ENCODE data around the gene ELK4.

Gene ELK4

DNA sequence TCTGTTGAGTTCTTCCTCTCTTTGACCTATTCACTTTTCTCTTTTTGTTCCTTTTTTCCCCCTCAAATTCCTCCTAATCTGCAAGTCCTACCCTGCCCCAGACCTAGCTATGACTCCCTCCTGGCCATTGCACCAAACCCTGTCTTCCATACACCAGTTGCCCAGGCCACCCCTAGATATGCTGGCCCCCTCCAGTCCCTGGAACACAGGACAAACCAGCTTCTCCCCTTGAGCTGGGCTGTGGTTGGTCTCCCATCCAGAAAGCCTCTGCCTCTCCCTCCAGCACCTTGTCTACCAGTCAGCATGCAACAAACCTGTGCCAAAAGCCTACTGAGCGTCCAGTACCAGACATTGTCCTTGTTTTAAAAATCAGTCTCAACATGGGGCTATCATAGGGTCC is 59.4 kb downstream of the ELK4 start:
- no peak for DNase-seq (ENCODE audit: low read depth in 1 of 2, low spot score in 1 of 2)
- Histone ChIP-seq H3K4me3 (replicated peaks; ENCODE audit: insufficient read depth, low read length) (no peak overlapping the region), H3K27me3 (ENCODE audit: insufficient read depth, poor library complexity, severe bottlenecking) (peaks cover 33% of the 10 kb centered on the region)

DNA sequence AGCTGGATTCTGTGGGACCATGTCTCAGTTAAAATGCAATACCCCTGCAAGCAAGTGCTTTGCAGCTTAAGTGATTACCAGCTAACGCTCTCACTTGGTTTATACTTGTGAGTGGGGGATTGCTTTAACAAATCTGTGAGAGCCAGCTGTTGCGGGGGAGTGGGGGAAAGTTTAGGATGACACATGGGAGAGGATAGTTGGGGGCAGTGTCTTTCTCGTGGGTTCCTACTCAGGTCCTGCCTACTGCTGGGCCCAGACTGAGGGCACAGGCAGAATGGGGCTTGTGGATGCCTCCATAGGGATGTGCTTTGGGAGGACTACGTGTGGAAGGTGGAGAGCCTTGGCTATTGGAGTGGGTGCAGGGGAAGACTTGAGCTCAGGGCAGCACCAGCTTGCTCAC is 60.1 kb downstream of the ELK4 start:
- H3K27me3 ChIP-seq (ENCODE audit: insufficient read depth, poor library complexity, severe bottlenecking), result peaks cover 38% of the 10 kb centered on the region
- no peak for DNase-seq (ENCODE audit: low read depth in 1 of 2, low spot score in 1 of 2)
- TF ChIP-seq, protein P1, sequence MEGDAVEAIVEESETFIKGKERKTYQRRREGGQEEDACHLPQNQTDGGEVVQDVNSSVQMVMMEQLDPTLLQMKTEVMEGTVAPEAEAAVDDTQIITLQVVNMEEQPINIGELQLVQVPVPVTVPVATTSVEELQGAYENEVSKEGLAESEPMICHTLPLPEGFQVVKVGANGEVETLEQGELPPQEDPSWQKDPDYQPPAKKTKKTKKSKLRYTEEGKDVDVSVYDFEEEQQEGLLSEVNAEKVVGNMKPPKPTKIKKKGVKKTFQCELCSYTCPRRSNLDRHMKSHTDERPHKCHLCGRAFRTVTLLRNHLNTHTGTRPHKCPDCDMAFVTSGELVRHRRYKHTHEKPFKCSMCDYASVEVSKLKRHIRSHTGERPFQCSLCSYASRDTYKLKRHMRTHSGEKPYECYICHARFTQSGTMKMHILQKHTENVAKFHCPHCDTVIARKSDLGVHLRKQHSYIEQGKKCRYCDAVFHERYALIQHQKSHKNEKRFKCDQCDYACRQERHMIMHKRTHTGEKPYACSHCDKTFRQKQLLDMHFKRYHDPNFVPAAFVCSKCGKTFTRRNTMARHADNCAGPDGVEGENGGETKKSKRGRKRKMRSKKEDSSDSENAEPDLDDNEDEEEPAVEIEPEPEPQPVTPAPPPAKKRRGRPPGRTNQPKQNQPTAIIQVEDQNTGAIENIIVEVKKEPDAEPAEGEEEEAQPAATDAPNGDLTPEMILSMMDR (IDR thresholded peaks at IDR 0.05; ENCODE audit: insufficient read depth, low read length), result no peak
- no peak for TF ChIP-seq GABPA (IDR thresholded peaks at IDR 0.05; ENCODE audit: low read depth)
- no peak for TF ChIP-seq POLR2AphosphoS5 (IDR thresholded peaks at IDR 0.05; ENCODE audit: low read depth)
- TF ChIP-seq SPI1 (IDR thresholded peaks at IDR 0.05; ENCODE audit: borderline replicate concordance, low read depth), result no peak
- TF ChIP-seq REST (IDR thresholded peaks at IDR 0.05; ENCODE audit: insufficient replicate concordance, low read depth), result no peak

More for the DNA sequence above, 59.4 kb downstream of the ELK4 start:
- H3K27ac ChIP-seq (replicated peaks), result no peak overlapping the region
- TF ChIP-seq REST (IDR thresholded peaks at IDR 0.05; ENCODE audit: insufficient replicate concordance, low read depth) (no peak), SPI1 (IDR thresholded peaks at IDR 0.05; ENCODE audit: borderline replicate concordance, low read depth) (no peak), POLR2AphosphoS5 (IDR thresholded peaks at IDR 0.05; ENCODE audit: low read depth) (no peak), GABPA (IDR thresholded peaks at IDR 0.05; ENCODE audit: low read depth) (no peak)
- TF ChIP-seq, protein P1 (IDR thresholded peaks at IDR 0.05; ENCODE audit: insufficient read depth, low read length), result no peak

DNA sequence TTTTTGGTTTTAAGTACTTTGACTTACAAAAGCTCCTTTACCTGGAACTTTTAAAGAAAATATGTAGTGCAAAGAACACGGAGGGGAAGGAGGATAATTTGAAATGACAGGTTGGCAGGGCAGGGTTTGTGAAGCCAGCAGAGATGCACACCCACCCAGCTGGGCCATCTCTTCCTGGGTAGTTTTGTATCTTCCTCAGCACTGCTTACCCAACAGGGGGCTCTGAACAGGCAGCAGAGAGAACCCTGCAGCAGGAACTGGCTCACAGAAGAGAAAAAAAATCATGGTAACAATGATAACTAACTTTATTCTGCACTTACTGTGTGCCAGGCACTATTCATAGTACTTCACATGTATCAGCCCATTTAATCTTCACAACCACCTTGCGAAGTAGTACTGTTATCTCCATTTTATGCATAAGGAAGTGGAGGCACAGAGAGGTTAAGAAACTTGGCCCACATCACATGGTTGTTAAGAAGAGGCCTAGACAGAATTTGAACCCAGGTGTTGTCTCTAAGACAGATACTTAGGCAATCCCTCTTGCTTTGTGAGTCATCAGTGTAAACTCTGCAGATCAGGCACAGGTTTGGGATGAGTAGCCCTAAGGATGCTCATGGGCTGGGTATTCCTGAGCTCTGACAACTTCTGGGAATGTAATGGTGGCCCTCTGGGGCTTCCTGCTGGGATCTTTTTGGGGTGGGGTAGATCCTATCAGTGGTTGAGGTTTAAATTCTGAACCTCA is 60.8 kb downstream of the ELK4 start:
- Histone ChIP-seq H3K27me3 (ENCODE audit: insufficient read depth, poor library complexity, severe bottlenecking) (peaks cover 41% of the 10 kb centered on the region), H3K4me3 (replicated peaks; ENCODE audit: insufficient read depth, low read length) (no peak overlapping the region), H3K27ac (replicated peaks) (no peak overlapping the region)
- no peak for DNase-seq (ENCODE audit: low read depth in 1 of 2, low spot score in 1 of 2)
- no peak for TF ChIP-seq POLR2AphosphoS5 (IDR thresholded peaks at IDR 0.05; ENCODE audit: low read depth)
- TF ChIP-seq REST (IDR thresholded peaks at IDR 0.05; ENCODE audit: insufficient replicate concordance, low read depth), result no peak
- TF ChIP-seq GABPA (IDR thresholded peaks at IDR 0.05; ENCODE audit: low read depth), result no peak
- TF ChIP-seq SPI1 (IDR thresholded peaks at IDR 0.05; ENCODE audit: borderline replicate concordance, low read depth), result no peak
- TF ChIP-seq, protein P1 (IDR thresholded peaks at IDR 0.05; ENCODE audit: insufficient read depth, low read length), result no peak

More for the DNA sequence above, 60.1 kb downstream of the ELK4 start:
- Histone ChIP-seq H3K4me3 (replicated peaks; ENCODE audit: insufficient read depth, low read length) (no peak overlapping the region), H3K27ac (replicated peaks) (no peak overlapping the region)

Data from HL-60 (cell line).